ENCODE results near the gene PTPN23. TPM values are rescaled to one million over a fixed set of nuclear protein-coding genes. Genes with fewer than 3 reads are reported as not detected.

The PTPN23 gene
- total RNA-seq, 2 experiments from 2014 or later = 13.6 to 40.0 TPM

- Histone ChIP-seq H3K27ac (ENCODE audit: low read depth, low read length, poor library complexity, severe bottlenecking) (no peak overlapping the region), H3K4me2 (ENCODE audit: low read length) (no peak overlapping the region), H3K36me3 (ENCODE audit: insufficient read depth, low read length) (peaks cover 63% of the 10 kb centered on the region), H2AFZ (ENCODE audit: low read length) (no peak overlapping the region), H3K9me2 (ENCODE audit: insufficient read depth, low read length) (no peaks in the 10 kb centered on the region), H3K4me1 (ENCODE audit: insufficient read depth, low read length, poor library complexity, severe bottlenecking) (peaks cover 7% of the 10 kb centered on the region), H3K4me3 (ENCODE audit: low read depth, low read length, poor library complexity, severe bottlenecking) (no peak overlapping the region), H3K9me3 (ENCODE audit: low read length) (no peaks in the 10 kb centered on the region), H4K20me1 (ENCODE audit: insufficient read depth, low read length) (no peaks in the 10 kb centered on the region), H3K79me2 (ENCODE audit: insufficient read depth, low read depth, low read length) (no peaks in the 10 kb centered on the region)
- TF ChIP-seq EZH2phosphoT487 (IDR thresholded peaks at IDR 0.05; ENCODE audit: borderline replicate concordance, low read depth, low read length) (no peak), CTCF (conservative IDR thresholded peaks at IDR 0.05; ENCODE audit: low read length) (no peak)
- TSS peak; percentile 23 for BruUV-seq (replicated peaks)
- intact Hi-C loops (cut with micrococcal nuclease; ENCODE audit: unreplicated experiment) = no loop called here
- DNase-seq (ENCODE audit: low spot score) = no peak
- POLR2A ChIA-PET = no interaction called here
- CTCF ChIA-PET (ENCODE audit: unreplicated experiment) = interaction anchor here (0.6 kb wide), 1 partner anchor 36 kb away, joined by 9 read pairs; no protein-coding TSS in a partner anchor
Measured at GRCh38 chr3:47424434-47425382, 43.9 kb downstream of the PTPN23 start.

- DNase-seq (ENCODE audit: low spot score) = no peak
- H2AFZ ChIP-seq (ENCODE audit: low read length) = no peak overlapping the region
- H3K4me3 ChIP-seq (ENCODE audit: low read depth, low read length, poor library complexity, severe bottlenecking) = no peak overlapping the region
- POLR2A ChIA-PET = no interaction called here
- no peaks in the 10 kb centered on the region for H4K20me1 ChIP-seq (ENCODE audit: insufficient read depth, low read length)
- BruUV-seq (replicated peaks) = no TSS peak
- CTCF ChIA-PET (ENCODE audit: unreplicated experiment) = no interaction called here
- H3K4me1 ChIP-seq (ENCODE audit: insufficient read depth, low read length, poor library complexity, severe bottlenecking) = peaks cover 7% of the 10 kb centered on the region
- no peaks in the 10 kb centered on the region for H3K9me2 ChIP-seq (ENCODE audit: insufficient read depth, low read length)
- H3K9me3 ChIP-seq (ENCODE audit: low read length) = no peaks in the 10 kb centered on the region
- no peak for TF ChIP-seq CTCF (conservative IDR thresholded peaks at IDR 0.05; ENCODE audit: low read length)
- TF ChIP-seq EZH2phosphoT487 (IDR thresholded peaks at IDR 0.05; ENCODE audit: borderline replicate concordance, low read depth, low read length) = no peak
- H3K79me2 ChIP-seq (ENCODE audit: insufficient read depth, low read depth, low read length) = no peaks in the 10 kb centered on the region
- peaks cover 58% of the 10 kb centered on the region for H3K36me3 ChIP-seq (ENCODE audit: insufficient read depth, low read length)
- H3K27ac ChIP-seq (ENCODE audit: low read depth, low read length, poor library complexity, severe bottlenecking) = no peak overlapping the region
- no peak overlapping the region for H3K4me2 ChIP-seq (ENCODE audit: low read length)
- intact Hi-C loops (cut with micrococcal nuclease; ENCODE audit: unreplicated experiment) = no loop called here
Measured at GRCh38 chr3:47425383-47425778, 44.6 kb downstream of the PTPN23 start.

- Histone ChIP-seq H3K27ac (ENCODE audit: low read depth, low read length, poor library complexity, severe bottlenecking) (no peak overlapping the region), H2AFZ (ENCODE audit: low read length) (no peak overlapping the region), H3K4me3 (ENCODE audit: low read depth, low read length, poor library complexity, severe bottlenecking) (no peak overlapping the region), H4K20me1 (ENCODE audit: insufficient read depth, low read length) (no peaks in the 10 kb centered on the region), H3K79me2 (ENCODE audit: insufficient read depth, low read depth, low read length) (no peaks in the 10 kb centered on the region), H3K9me2 (ENCODE audit: insufficient read depth, low read length) (no peaks in the 10 kb centered on the region), H3K36me3 (ENCODE audit: insufficient read depth, low read length) (peaks cover 56% of the 10 kb centered on the region), H3K9me3 (ENCODE audit: low read length) (no peaks in the 10 kb centered on the region), H3K4me1 (ENCODE audit: insufficient read depth, low read length, poor library complexity, severe bottlenecking) (peaks cover 7% of the 10 kb centered on the region), H3K4me2 (ENCODE audit: low read length) (no peak overlapping the region)
- intact Hi-C loops (cut with micrococcal nuclease; ENCODE audit: unreplicated experiment) = no loop called here
- no peak for DNase-seq (ENCODE audit: low spot score)
- no TSS peak for BruUV-seq (replicated peaks)
- CTCF ChIA-PET (ENCODE audit: unreplicated experiment) = no interaction called here
- POLR2A ChIA-PET = no interaction called here
- TF ChIP-seq CTCF (conservative IDR thresholded peaks at IDR 0.05; ENCODE audit: low read length) = no peak
Measured at GRCh38 chr3:47425959-47426358, 45.1 kb downstream of the PTPN23 start.
